GM12878 (cell line): Measurements from ENCODE around the gene ARL5C. TPM values are rescaled to one million over a fixed set of nuclear protein-coding genes. Genes with fewer than 3 reads are reported as not detected.

Source experiments
- ATF3 ChIP-seq: IDR thresholded peaks from 2 replicates; pipeline ENCODE4 v1.6.1; 2011; ENCODE audit warnings: low read depth, mild to moderate bottlenecking, low read length, moderate library complexity, borderline replicate concordance; ENCODE audit errors: extremely low read depth
- BCL11A ChIP-seq: IDR thresholded peaks from 2 replicates; pipeline ENCODE4 v1.6.1; 2011; ENCODE audit warnings: low read depth, low read length
- CREB1 ChIP-seq: IDR thresholded peaks from 2 replicates; pipeline ENCODE4 v1.6.1; 2012; ENCODE audit warnings: low read depth, mild to moderate bottlenecking, inconsistent platforms
- E2F4 ChIP-seq: IDR thresholded peaks from 2 replicates; pipeline ENCODE4 v1.6.1; 2012; ENCODE audit warnings: low read depth, low read length, improper control_type of control experiment
- ETV6 ChIP-seq, 2 experiments: fragments of 450-650 bp in 1 of 2; IDR thresholded peaks in 1 of 2; conservative IDR thresholded peaks in 1 of 2; 2 replicates each; pipeline ENCODE4 v1.6.1; 2014; ENCODE audit warnings: antibody characterized with exemption in 1 of 2, borderline replicate concordance in 1 of 2, low read depth in 1 of 2, mild to moderate bottlenecking in 1 of 2, moderate library complexity in 1 of 2
- EZH2 ChIP-seq: IDR thresholded peaks from 2 replicates; pipeline ENCODE4 v1.6.1; 2012; ENCODE audit warnings: low read depth, mild to moderate bottlenecking, control low read depth, inconsistent platforms, low read length, borderline replicate concordance; ENCODE audit not compliant: control insufficient read depth
- FOXK2 ChIP-seq: fragments of 450-650 bp; IDR thresholded peaks from 2 replicates; pipeline ENCODE4 v1.6.1; 2017; ENCODE audit warnings: mild to moderate bottlenecking, moderate library complexity
- FOXM1 ChIP-seq: IDR thresholded peaks from 2 replicates; pipeline ENCODE4 v1.6.1; 2012; ENCODE audit warnings: low read depth, mild to moderate bottlenecking, inconsistent platforms, low read length, moderate library complexity
- GATAD2B ChIP-seq: fragments of 450-650 bp; conservative IDR thresholded peaks from 2 replicates; pipeline ENCODE4 v1.6.1; 2017; ENCODE audit warnings: low read depth, mild to moderate bottlenecking, moderate library complexity
- IRF5 ChIP-seq: fragments of 450-650 bp; IDR thresholded peaks from 2 replicates; pipeline ENCODE4 v1.6.1; 2017; ENCODE audit warnings: borderline replicate concordance
- KAT2A ChIP-seq: conservative IDR thresholded peaks from 2 replicates; pipeline ENCODE4 v1.6.1; 2011; ENCODE audit warnings: low read depth, low read length; ENCODE audit not compliant: control insufficient read depth
- KDM1A ChIP-seq: fragments of 200-600 bp; sonication (generic); IDR thresholded peaks from 2 replicates; pipeline ENCODE4 v1.6.1; 2016; ENCODE audit warnings: borderline replicate concordance
- NFYA ChIP-seq: IDR thresholded peaks from 2 replicates; pipeline ENCODE4 v1.6.1; 2011; ENCODE audit warnings: low read depth, mild to moderate bottlenecking, low read length, improper control_type of control experiment, borderline replicate concordance
- NR2C1 ChIP-seq: fragments of 450-650 bp; IDR thresholded peaks from 2 replicates; pipeline ENCODE4 v1.6.1; 2017; ENCODE audit warnings: antibody characterized with exemption, mild to moderate bottlenecking, moderate library complexity
- PAX5 ChIP-seq: IDR thresholded peaks from 2 replicates; pipeline ENCODE4 v1.6.1; 2011; ENCODE audit warnings: low read depth, low read length, borderline replicate concordance
- PKNOX1 ChIP-seq: fragments of 450-650 bp; IDR thresholded peaks from 2 replicates; pipeline ENCODE4 v1.6.1; 2016; ENCODE audit warnings: mild to moderate bottlenecking
- RAD21 ChIP-seq: IDR thresholded peaks from 2 replicates; pipeline ENCODE4 v1.6.1; 2011; ENCODE audit warnings: mild to moderate bottlenecking, low read depth, low read length, moderate library complexity; ENCODE audit not compliant: insufficient read depth
- RELB ChIP-seq: fragments of 450-650 bp; IDR thresholded peaks from 2 replicates; pipeline ENCODE4 v1.6.1; 2017; ENCODE audit warnings: low read depth, mild to moderate bottlenecking, moderate library complexity
- TCF12 ChIP-seq: IDR thresholded peaks from 2 replicates; pipeline ENCODE4 v1.6.1; 2011; ENCODE audit warnings: low read depth, mild to moderate bottlenecking, low read length
- ZBTB33 ChIP-seq: fragments of 450-650 bp; IDR thresholded peaks from 2 replicates; pipeline ENCODE4 v1.6.1; 2017; ENCODE audit warnings: mild to moderate bottlenecking
- polyA plus RNA-seq, 11 experiments: library from polyadenylated mRNA; depleted of rRNA in 4 of 11; unstranded in 6 of 11; stranded (reverse) in 5 of 11; fragments of >200 nt; fragmentation: Nextera tagmentation in 4 of 11; fragmentation: Illumina TruSeq in 1 of 11; extraction: Ambion mirVana in 4 of 11; extraction: Trizol in 1 of 11; gene quantifications; 1 replicate in 1 of 11; 2 replicates in 10 of 11; pipeline versions ENCODE4 v1.2.1 to v1.2.3, GENCODE V29; 2011 to 2016; ENCODE audit warnings: inconsistent platforms in 2 of 11, missing spikeins in 2 of 11, low read depth in 1 of 11
- total RNA-seq, 4 experiments: library from RNA; depleted of rRNA in 3 of 4; stranded (reverse); fragments of >200 nt in 3 of 4; fragmentation: Illumina TruSeq in 1 of 4; extraction: Trizol in 1 of 4; gene quantifications; 2 replicates each; pipeline versions ENCODE4 v1.2.1 to v1.2.3, GENCODE V29; 2013 to 2021

Gene ARL5C
- total and polyA plus RNA-seq, 10 of the 15 experiments (the other 5 are each of a cell fraction or from before 2014, with no cell fraction given), result not detected

GRCh38 chr17:39118674-39119419 is 47.1 kb downstream of the ARL5C start (continued):
- TF ChIP-seq E2F4 (peak; percentile 73; the same call in 1 of the 2 replicates), CREB1 (no peak), ATF3 (no peak), KDM1A (no peak), PKNOX1 (peak; percentile 58; the same call in 1 of the 2 replicates), BCL11A (peak; percentile 64), FOXM1 (no peak), NFYA (no peak), IRF5 (no peak), RELB (peak; percentile 50; the same call in 1 of the 2 replicates), GATAD2B (no peak), NR2C1 (no peak), EZH2 (no peak), FOXK2 (no peak), ZBTB33 (no peak), ETV6 (conservative IDR thresholded peaks at IDR 0.05 in 1 of 2, IDR thresholded peaks at IDR 0.05 in 1 of 2; ENCODE audit: borderline replicate concordance in 1 of 2, low read depth in 1 of 2) (no peak), TCF12 (no peak), KAT2A (no peak), PAX5 (0 out of 2 replicates have a peak, but pooled peaks have one; percentile 23), RAD21 (no peak)
